SK-N-SH (cell line): ENCODE data around the gene MRM3.

Experiments used
- EZH2phosphoT487 ChIP-seq: fragments of 200-600 bp; sonication (generic); IDR thresholded peaks from 2 replicates; pipeline ENCODE4 v1.6.1; 2017; ENCODE audit warnings: low read depth, mixed run types, mild to moderate bottlenecking, antibody characterized with exemption, moderate library complexity, borderline replicate concordance
- FOXJ3 ChIP-seq: sonication (generic); formaldehyde crosslinking; IDR thresholded peaks from 2 replicates; pipeline ENCODE4 v1.5.1; 2020; ENCODE audit warnings: mild to moderate bottlenecking, missing genetic modification reagents
- PBX3 ChIP-seq: IDR thresholded peaks from 2 replicates; pipeline ENCODE4; 2012
- RFX5 ChIP-seq: IDR thresholded peaks from 2 replicates; pipeline ENCODE4 v1.6.1; 2012; ENCODE audit warnings: mild to moderate bottlenecking, improper control_type of control experiment, low read length
- USF1 ChIP-seq: IDR thresholded peaks from 2 replicates; pipeline ENCODE4 v1.4.0; 2012; ENCODE audit warnings: low read depth, borderline replicate concordance
- TF ChIP-seq, protein P1 (sequence below): fragments of 200-600 bp; sonication (generic); IDR thresholded peaks from 2 replicates; pipeline ENCODE4 v1.6.1; 2017; ENCODE audit warnings: antibody characterized with exemption, mild to moderate bottlenecking, moderate library complexity

GRCh38 chr17:781805-782731 lies at the start of gene MRM3, which contains the start of gene GLOD4:
- TF ChIP-seq, protein P1, sequence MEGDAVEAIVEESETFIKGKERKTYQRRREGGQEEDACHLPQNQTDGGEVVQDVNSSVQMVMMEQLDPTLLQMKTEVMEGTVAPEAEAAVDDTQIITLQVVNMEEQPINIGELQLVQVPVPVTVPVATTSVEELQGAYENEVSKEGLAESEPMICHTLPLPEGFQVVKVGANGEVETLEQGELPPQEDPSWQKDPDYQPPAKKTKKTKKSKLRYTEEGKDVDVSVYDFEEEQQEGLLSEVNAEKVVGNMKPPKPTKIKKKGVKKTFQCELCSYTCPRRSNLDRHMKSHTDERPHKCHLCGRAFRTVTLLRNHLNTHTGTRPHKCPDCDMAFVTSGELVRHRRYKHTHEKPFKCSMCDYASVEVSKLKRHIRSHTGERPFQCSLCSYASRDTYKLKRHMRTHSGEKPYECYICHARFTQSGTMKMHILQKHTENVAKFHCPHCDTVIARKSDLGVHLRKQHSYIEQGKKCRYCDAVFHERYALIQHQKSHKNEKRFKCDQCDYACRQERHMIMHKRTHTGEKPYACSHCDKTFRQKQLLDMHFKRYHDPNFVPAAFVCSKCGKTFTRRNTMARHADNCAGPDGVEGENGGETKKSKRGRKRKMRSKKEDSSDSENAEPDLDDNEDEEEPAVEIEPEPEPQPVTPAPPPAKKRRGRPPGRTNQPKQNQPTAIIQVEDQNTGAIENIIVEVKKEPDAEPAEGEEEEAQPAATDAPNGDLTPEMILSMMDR = no peak; the same call in 1 of the 2 replicates
- TF ChIP-seq USF1 (peak; percentile 76), EZH2phosphoT487 (no peak), FOXJ3 (CRISPR knock-in tag) (peak; percentile 50; the same call in 1 of the 2 replicates), RFX5 (no peak), PBX3 (no peak; the same call in 1 of the 2 replicates)
